Kidney epithelial cell (primary cell): ENCODE measurements around the gene PLB1. TPM values are rescaled to one million over a fixed set of nuclear protein-coding genes. Genes with fewer than 3 reads are reported as not detected.

Experiments
- DNase-seq: peaks from one replicate; pipeline ENCODE4 v3.0.0-alpha.2; 2010; ENCODE audit warnings: low read depth
- H3K27me3 ChIP-seq: 2 replicates; pipeline ENCODE4 v1.6.0; 2011; ENCODE audit warnings: low read length; ENCODE audit not compliant: control insufficient read depth, insufficient read depth
- H3K36me3 ChIP-seq: 2 replicates; pipeline ENCODE4 v1.5.1; 2011; ENCODE audit warnings: low read length; ENCODE audit not compliant: control insufficient read depth, insufficient read depth
- H3K4me3 ChIP-seq: 2 replicates; pipeline ENCODE4 v1.5.1; 2011; ENCODE audit warnings: low read depth, mild to moderate bottlenecking, control low read depth, low read length
- CTCF ChIP-seq: IDR thresholded peaks from 2 replicates; pipeline ENCODE4 v1.5.1; 2011; ENCODE audit warnings: mild to moderate bottlenecking, moderate library complexity, low read length, control low read depth, inconsistent platforms; ENCODE audit not compliant: insufficient read depth, poor library complexity, severe bottlenecking
- total RNA-seq: library from RNA; depleted of rRNA; stranded (reverse); fragments of >200 nt; gene quantifications from 2 replicates; pipeline ENCODE4 v1.2.3, GENCODE V29; 2015

Gene PLB1
- total RNA-seq, 1 donor from 2014 or later: 0.25 TPM

- DNase-seq: no peak
- Histone ChIP-seq H3K36me3 (no peaks in the 10 kb centered on the region), H3K27me3 (no peaks in the 10 kb centered on the region), H3K4me3 (no peak overlapping the region)
- TF ChIP-seq CTCF: no peak
Observed at GRCh38 chr2:28593160-28593755, 97.4 kb downstream of the PLB1 start.

- H3K36me3 ChIP-seq: no peaks in the 10 kb centered on the region
- no peaks in the 10 kb centered on the region for H3K27me3 ChIP-seq
- TF ChIP-seq CTCF: no peak
- no peak overlapping the region for H3K4me3 ChIP-seq
- no peak for DNase-seq
Observed at GRCh38 chr2:28594000-28594331, 98.1 kb downstream of the PLB1 start.

GRCh38 chr2:28594332-28595108 lies 98.7 kb downstream of the PLB1 start:
- DNase-seq: peak; percentile 81
- Histone ChIP-seq H3K4me3 (no peak overlapping the region), H3K27me3 (no peaks in the 10 kb centered on the region), H3K36me3 (no peaks in the 10 kb centered on the region)
- peak; percentile 83 for TF ChIP-seq CTCF

- Histone ChIP-seq H3K36me3 (no peaks in the 10 kb centered on the region), H3K4me3 (no peak overlapping the region)
- no peak for TF ChIP-seq CTCF
Observed at GRCh38 chr2:28595323-28595722, 99.5 kb downstream of the PLB1 start.

GRCh38 chr2:28598484-28598883 lies 102.6 kb downstream of the PLB1 start:
- no peak overlapping the region for H3K4me3 ChIP-seq
- H3K27me3 ChIP-seq: no peaks in the 10 kb centered on the region
- DNase-seq: no peak
- no peak for TF ChIP-seq CTCF
- no peaks in the 10 kb centered on the region for H3K36me3 ChIP-seq

More at GRCh38 chr2:28595323-28595722, 99.5 kb downstream of the PLB1 start:
- no peak for DNase-seq
- no peaks in the 10 kb centered on the region for H3K27me3 ChIP-seq
